GM23248 (cell line): ENCODE results near the gene AKT1S1.

Source experiments
- EZH2 ChIP-seq: fragments of 200-600 bp; sonication (generic); IDR thresholded peaks from 2 replicates; pipeline ENCODE4 v1.6.1; 2018; ENCODE audit warnings: antibody characterized with exemption, mild to moderate bottlenecking; ENCODE audit not compliant: insufficient read depth, poor library complexity, severe bottlenecking
- EZH2phosphoT487 ChIP-seq: fragments of 200-600 bp; sonication (generic); IDR thresholded peaks from 2 replicates; pipeline ENCODE4 v1.6.1; 2018; ENCODE audit warnings: antibody characterized with exemption, moderate library complexity, mild to moderate bottlenecking, low read depth; ENCODE audit not compliant: insufficient read depth

GRCh38 chr19:49857061-49857837 lies 19.9 kb downstream of the AKT1S1 start:
- no peak for TF ChIP-seq EZH2
- no peak for TF ChIP-seq EZH2phosphoT487
